WERI-Rb-1 (cell line): ENCODE measurements around the gene HS3ST5.
"Not testable (repeated sequence)": the region's sequence is repeated elsewhere in the genome, so short reads cannot be mapped to it uniquely, and the experiment has no call there.

Experiments
- DNase-seq: peaks from one replicate; pipeline ENCODE4 v3.0.0-alpha.2; 2020
- H3K27ac ChIP-seq: fragments of 250-450 bp; sonication (Bioruptor Pico); 2 replicates; pipeline ENCODE4 v1.5.1; 2020; ENCODE audit warnings: mild to moderate bottlenecking, moderate library complexity
- H3K27me3 ChIP-seq: fragments of 250-450 bp; sonication (Bioruptor Pico); 2 replicates; pipeline ENCODE4 v1.5.1; 2021; ENCODE audit warnings: mild to moderate bottlenecking, low read depth, moderate library complexity; ENCODE audit not compliant: insufficient read depth, severe bottlenecking
- H3K36me3 ChIP-seq: fragments of 250-450 bp; sonication (Bioruptor Pico); 2 replicates; pipeline ENCODE4 v1.5.1; 2020; ENCODE audit warnings: mild to moderate bottlenecking, moderate library complexity
- H3K4me3 ChIP-seq: 2 replicates; pipeline ENCODE4 v1.5.1; 2011; ENCODE audit warnings: low read depth, mild to moderate bottlenecking, control low read depth, low read length
- H3K9me3 ChIP-seq: fragments of 250-450 bp; sonication (Bioruptor Pico); 2 replicates; pipeline ENCODE4 v1.5.1; 2021; ENCODE audit warnings: mild to moderate bottlenecking, moderate library complexity; ENCODE audit not compliant: severe bottlenecking
- CTCF ChIP-seq: IDR thresholded peaks from 2 replicates; pipeline ENCODE4 v1.5.1; 2011; ENCODE audit warnings: low read depth, mild to moderate bottlenecking, control low read depth, inconsistent platforms, low read length

The HS3ST5 gene

GRCh38 chr6:114032721-114033120 is 310.1 kb downstream of the HS3ST5 start:
- Histone ChIP-seq H3K27ac (no peak overlapping the region), H3K27me3 (no peaks in the 10 kb centered on the region), H3K36me3 (no peaks in the 10 kb centered on the region), H3K9me3 (no peaks in the 10 kb centered on the region), H3K4me3 (no peak overlapping the region)
- no peak for TF ChIP-seq CTCF
- no peak for DNase-seq

- DNase-seq, result no peak
- no peaks in the 10 kb centered on the region for H3K36me3 ChIP-seq
- no peaks in the 10 kb centered on the region for H3K9me3 ChIP-seq
- H3K27ac ChIP-seq, result no peak overlapping the region
- H3K4me3 ChIP-seq, result no peak overlapping the region
- H3K27me3 ChIP-seq, result no peaks in the 10 kb centered on the region
- no peak for TF ChIP-seq CTCF
Measured at GRCh38 chr6:114030767-114031166, 312.1 kb downstream of the HS3ST5 start.

GRCh38 chr6:114024746-114025145 is 318.1 kb downstream of the HS3ST5 start:
- H3K4me3 ChIP-seq, result no peak overlapping the region
- no peaks in the 10 kb centered on the region for H3K36me3 ChIP-seq
- no peaks in the 10 kb centered on the region for H3K27me3 ChIP-seq
- no peak overlapping the region for H3K27ac ChIP-seq
- DNase-seq, result no peak
- no peaks in the 10 kb centered on the region for H3K9me3 ChIP-seq
- TF ChIP-seq CTCF, result no peak

GRCh38 chr6:114020196-114020595 is 322.6 kb downstream of the HS3ST5 start:
- no peak for TF ChIP-seq CTCF
- Histone ChIP-seq H3K27ac (no peak overlapping the region), H3K9me3 (no peaks in the 10 kb centered on the region), H3K36me3 (no peaks in the 10 kb centered on the region), H3K27me3 (no peaks in the 10 kb centered on the region), H3K4me3 (no peak overlapping the region)
- no peak for DNase-seq

- H3K4me3 ChIP-seq, DNase-seq, H3K9me3 ChIP-seq, H3K27me3 ChIP-seq, H3K36me3 ChIP-seq, H3K27ac ChIP-seq: not testable (repeated sequence)
Measured at GRCh38 chr6:114017146-114017545, 325.7 kb downstream of the HS3ST5 start.

- H3K36me3 ChIP-seq, H3K4me3 ChIP-seq, DNase-seq, H3K27ac ChIP-seq, H3K9me3 ChIP-seq, H3K27me3 ChIP-seq: not testable (repeated sequence)
Measured at GRCh38 chr6:114014106-114014505, 328.7 kb downstream of the HS3ST5 start.

GRCh38 chr6:114011486-114011885 is 331.3 kb downstream of the HS3ST5 start:
- not testable (repeated sequence) for H3K36me3 ChIP-seq, H3K27me3 ChIP-seq, DNase-seq, H3K4me3 ChIP-seq, H3K9me3 ChIP-seq, H3K27ac ChIP-seq
